NCI-H2029 treated with DMSO at 0.1 percent for 48 hours (cell line): Measurements from ENCODE around the gene ARHGAP29.

Experiments used
- DNase-seq: peaks from one replicate; lab custom pipeline; 2025; lab: John Stamatoyannopoulos, UW

Gene ARHGAP29

GRCh38 chr1:94122201-94122970 lies 115.0 kb downstream of the ARHGAP29 start:
- DNase-seq = no peak
